Prostate gland (tissue), 2 donors: ENCODE measurements around the gene PPP1R12B. TPM values are rescaled to one million over a fixed set of nuclear protein-coding genes. Genes with fewer than 3 reads are reported as not detected.

Experiments
- DNase-seq: peaks from one replicate; pipeline ENCODE4 v3.0.0-alpha.2; 2019; ENCODE audit warnings: low spot score
- H3K27ac ChIP-seq, 2 donors: fragments of 200-600 bp; sonication (generic); 2 replicates each; pipeline ENCODE4 v1.5.1; 2017 to 2019
- H3K27me3 ChIP-seq: fragments of 200-600 bp; sonication (generic); replicated peaks from 2 replicates; pipeline ENCODE4 v1.5.1; 2019; ENCODE audit not compliant: insufficient read depth
- H3K36me3 ChIP-seq, 2 donors: fragments of 200-600 bp; sonication (generic); 1 replicate in 1 of 2; 2 replicates in 1 of 2; pipeline versions ENCODE4 v1.5.1 to v1.8.1; 2017 to 2019
- H3K4me1 ChIP-seq: fragments of 200-600 bp; sonication (generic); replicated peaks from 2 replicates; pipeline ENCODE4 v1.5.1; 2019
- H3K4me3 ChIP-seq, 2 donors: fragments of 200-600 bp; sonication (generic); 2 replicates each; pipeline ENCODE4 v1.5.1; 2017 to 2019
- H3K9me3 ChIP-seq: fragments of 200-600 bp; sonication (generic); 2 replicates; pipeline ENCODE4 v1.5.1; 2017
- POLR2A ChIP-seq: fragments of 450-650 bp; IDR thresholded peaks from one replicate; pipeline ENCODE4 v1.6.1; 2016; ENCODE audit warnings: antibody characterized with exemption, mild to moderate bottlenecking
- POLR2AphosphoS5 ChIP-seq: sonication (generic); formaldehyde crosslinking; IDR thresholded peaks from one replicate; pipeline ENCODE4 v1.6.1; 2017; ENCODE audit warnings: antibody characterized with exemption
- WGBS: methylation state at CpG from one replicate; pipeline ENCODE4 v1.1.5; 2018; 5-methylcytosine and 5-hydroxymethylcytosine counted together
- intact Hi-C: fragments of 100-400 bp; cut with DNase I; formaldehyde crosslinking; loops from one replicate; pipeline ENCODE4 v1.14.2; 2022
- total RNA-seq, 2 donors: library from RNA; depleted of rRNA; stranded (reverse); fragments of >200 nt; gene quantifications; one replicate each; pipeline ENCODE4 v1.1.0, GENCODE V29; 2016
- TF ChIP-seq, protein P1 (sequence below), 4 experiments: fragments of 200-600 bp in 2 of 4; fragments of 450-650 bp in 2 of 4; sonication (generic) in 2 of 4; IDR thresholded peaks; 1 replicate in 3 of 4; 2 replicates in 1 of 4; pipeline ENCODE4 v1.5.1; 2016 to 2019; ENCODE audit warnings: antibody characterized with exemption in 4 of 4, mild to moderate bottlenecking in 2 of 4, moderate library complexity in 2 of 4

The PPP1R12B gene
- total RNA-seq, 2 donors from 2014 or later = 116 to 179 TPM

GRCh38 chr1:202575918-202576653 lies 227.6 kb downstream of the PPP1R12B start:
- no peak for DNase-seq
- H3K4me1 ChIP-seq = no peaks in the 10 kb centered on the region
- no peak overlapping the region for H3K4me3 ChIP-seq
- intact Hi-C loops = loop anchor here (5.0 kb wide), 1 partner anchor 69 kb away; no protein-coding TSS in a partner anchor
- no peak for TF ChIP-seq POLR2A
- TF ChIP-seq, protein P1, sequence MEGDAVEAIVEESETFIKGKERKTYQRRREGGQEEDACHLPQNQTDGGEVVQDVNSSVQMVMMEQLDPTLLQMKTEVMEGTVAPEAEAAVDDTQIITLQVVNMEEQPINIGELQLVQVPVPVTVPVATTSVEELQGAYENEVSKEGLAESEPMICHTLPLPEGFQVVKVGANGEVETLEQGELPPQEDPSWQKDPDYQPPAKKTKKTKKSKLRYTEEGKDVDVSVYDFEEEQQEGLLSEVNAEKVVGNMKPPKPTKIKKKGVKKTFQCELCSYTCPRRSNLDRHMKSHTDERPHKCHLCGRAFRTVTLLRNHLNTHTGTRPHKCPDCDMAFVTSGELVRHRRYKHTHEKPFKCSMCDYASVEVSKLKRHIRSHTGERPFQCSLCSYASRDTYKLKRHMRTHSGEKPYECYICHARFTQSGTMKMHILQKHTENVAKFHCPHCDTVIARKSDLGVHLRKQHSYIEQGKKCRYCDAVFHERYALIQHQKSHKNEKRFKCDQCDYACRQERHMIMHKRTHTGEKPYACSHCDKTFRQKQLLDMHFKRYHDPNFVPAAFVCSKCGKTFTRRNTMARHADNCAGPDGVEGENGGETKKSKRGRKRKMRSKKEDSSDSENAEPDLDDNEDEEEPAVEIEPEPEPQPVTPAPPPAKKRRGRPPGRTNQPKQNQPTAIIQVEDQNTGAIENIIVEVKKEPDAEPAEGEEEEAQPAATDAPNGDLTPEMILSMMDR (IDR thresholded peaks at IDR 0.05) = no peak
- TF ChIP-seq POLR2AphosphoS5 = no peak
- WGBS = 44% methylated on average over 2 of the region's 2 CpGs
- peaks cover 0 to 5% of the 10 kb centered on the region in 2 donors for H3K36me3 ChIP-seq
- peak overlapping the region; percentile 34 to 57 for H3K27ac ChIP-seq
- H3K9me3 ChIP-seq = no peaks in the 10 kb centered on the region
- no peaks in the 10 kb centered on the region for H3K27me3 ChIP-seq

GRCh38 chr1:202576816-202577215 lies 228.3 kb downstream of the PPP1R12B start:
- H3K27me3 ChIP-seq = no peaks in the 10 kb centered on the region
- DNase-seq = peak; percentile 41
- H3K27ac ChIP-seq = peak overlapping the region; percentile 34 to 57
- WGBS = 38% methylated on average over 1 of the region's 1 CpG
- peak; percentile 76 for TF ChIP-seq POLR2AphosphoS5
- TF ChIP-seq, protein P1 (IDR thresholded peaks at IDR 0.05) = no peak
- no peak for TF ChIP-seq POLR2A
- no peaks in the 10 kb centered on the region for H3K9me3 ChIP-seq
- H3K4me3 ChIP-seq = no peak overlapping the region
- peaks cover 0 to 5% of the 10 kb centered on the region in 2 donors for H3K36me3 ChIP-seq
- intact Hi-C loops = loop anchor here (5.0 kb wide), 1 partner anchor 70 kb away; no protein-coding TSS in a partner anchor
- no peaks in the 10 kb centered on the region for H3K4me1 ChIP-seq

DNA sequence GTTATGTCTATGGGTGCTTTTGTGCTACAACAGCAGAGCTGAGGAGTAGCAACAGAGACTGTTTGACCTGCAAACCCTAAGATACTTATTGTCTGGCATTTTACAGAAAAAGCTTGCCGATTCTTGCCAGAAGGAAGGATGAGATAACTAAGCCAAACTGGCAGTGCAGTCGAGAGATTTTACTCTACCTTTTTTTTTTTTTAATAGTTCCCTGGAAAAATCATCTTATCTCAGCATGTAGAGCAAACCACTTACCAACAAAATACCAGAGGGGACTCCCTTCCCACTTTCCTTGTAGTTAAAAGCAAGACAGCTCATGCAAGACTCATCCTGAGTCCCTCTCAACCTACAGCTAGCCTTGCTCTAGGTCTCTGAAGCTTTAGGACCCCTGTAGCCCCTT lies 228.9 kb downstream of the PPP1R12B start:
- Histone ChIP-seq H3K27me3 (no peaks in the 10 kb centered on the region), H3K4me3 (no peak overlapping the region), H3K36me3 (peaks cover 0 to 5% of the 10 kb centered on the region in 2 donors), H3K9me3 (no peaks in the 10 kb centered on the region), H3K4me1 (no peaks in the 10 kb centered on the region), H3K27ac (peak overlapping the region; percentile 34 to 52)
- WGBS = 18% methylated on average over 2 of the region's 2 CpGs
- intact Hi-C loops = loop anchor here (5.0 kb wide), 1 partner anchor 70 kb away; no protein-coding TSS in a partner anchor
- DNase-seq = no peak
- TF ChIP-seq POLR2A (no peak), POLR2AphosphoS5 (no peak)
- TF ChIP-seq, protein P1 (IDR thresholded peaks at IDR 0.05) = no peak

- Histone ChIP-seq H3K4me3 (no peak overlapping the region), H3K4me1 (no peaks in the 10 kb centered on the region), H3K27ac (peak overlapping the region; percentile 52 to 55), H3K9me3 (no peaks in the 10 kb centered on the region), H3K36me3 (peaks cover 0 to 5% of the 10 kb centered on the region in 2 donors), H3K27me3 (no peaks in the 10 kb centered on the region)
- intact Hi-C loops = loop anchor here (5.0 kb wide), 1 partner anchor 71 kb away; no protein-coding TSS in a partner anchor
- TF ChIP-seq POLR2A (no peak), POLR2AphosphoS5 (no peak)
- TF ChIP-seq, protein P1 (IDR thresholded peaks at IDR 0.05) = no peak
- DNase-seq = no peak
- 17% methylated on average over 4 of the region's 4 CpGs for WGBS
Observed at GRCh38 chr1:202578001-202578504, 229.6 kb downstream of the PPP1R12B start.
